AG10803 (cell line): ENCODE results near the gene SESN2.
A peak's percentile ranks its signal among the peaks of the same experiment; 100 is the strongest.
"Not testable (repeated sequence)": the region's sequence is repeated elsewhere in the genome, so short reads cannot be mapped to it uniquely, and the experiment has no call there.

Source experiments
- DNase-seq: peaks from one replicate; pipeline ENCODE4 v3.0.0; 2010; ENCODE audit warnings: low read depth
- H3K4me3 ChIP-seq: 2 replicates; pipeline ENCODE4 v1.5.1; 2011; ENCODE audit warnings: mild to moderate bottlenecking, low read length, control low read depth
- CTCF ChIP-seq: conservative IDR thresholded peaks from 2 replicates; pipeline ENCODE4 v1.5.1; 2011; ENCODE audit warnings: mild to moderate bottlenecking, low read length, control low read depth, inconsistent platforms

SESN2 gene

GRCh38 chr1:28322194-28322593, 62.9 kb downstream of the SESN2 start:
- DNase-seq, result no peak
- H3K4me3 ChIP-seq, result no peak overlapping the region
- no peak for TF ChIP-seq CTCF

- H3K4me3 ChIP-seq, result no peak overlapping the region
- no peak for DNase-seq
- TF ChIP-seq CTCF, result no peak
These were observed 64.4 kb downstream of the SESN2 start for GRCh38 chr1:28323720-28324119.

GRCh38 chr1:28326515-28326914, 67.2 kb downstream of the SESN2 start:
- TF ChIP-seq CTCF, result no peak
- H3K4me3 ChIP-seq, result no peak overlapping the region
- DNase-seq, result no peak

- TF ChIP-seq CTCF, result no peak
- no peak for DNase-seq
- no peak overlapping the region for H3K4me3 ChIP-seq
These were observed 67.7 kb downstream of the SESN2 start for GRCh38 chr1:28326984-28327383.

GRCh38 chr1:28327431-28327830, 68.1 kb downstream of the SESN2 start:
- DNase-seq, H3K4me3 ChIP-seq: not testable (repeated sequence)

GRCh38 chr1:28328228-28328648, 68.9 kb downstream of the SESN2 start:
- no peak for DNase-seq
- TF ChIP-seq CTCF, result no peak
- H3K4me3 ChIP-seq, result peak overlapping the region; percentile 91

- DNase-seq, result peak; percentile 40
- H3K4me3 ChIP-seq, result peak overlapping the region; percentile 91
- TF ChIP-seq CTCF, result peak; percentile 11; the same call in 1 of the 2 replicates
These were observed 70.3 kb downstream of the SESN2 start for GRCh38 chr1:28329395-28330153.
